Astrocyte of the spinal cord (primary cell): Measurements from ENCODE around the gene EEIG1.

Experiments used
- DNase-seq: peaks from one replicate; pipeline ENCODE4 v3.0.0; 2011; ENCODE audit warnings: low read depth, low spot score
- H3K4me3 ChIP-seq: 2 replicates; pipeline ENCODE4 v1.5.1; 2011; ENCODE audit warnings: low read depth, mild to moderate bottlenecking, low read length, moderate library complexity
- in situ Hi-C: cut with HindIII; loops from 2 replicates; pipeline ENCODE4 v1.10.0; 2017; ENCODE audit warnings: low sequenced_read_pairs
- TF ChIP-seq, protein P1 (sequence below): IDR thresholded peaks from 2 replicates; pipeline ENCODE4 v1.5.1; 2012; ENCODE audit warnings: low read depth, mild to moderate bottlenecking, low read length, inconsistent platforms

The EEIG1 gene

GRCh38 chr9:127962278-127962677 is 18.5 kb downstream of the EEIG1 start:
- in situ Hi-C loops = no loop called here
- H3K4me3 ChIP-seq = no peak overlapping the region
- TF ChIP-seq, protein P1, sequence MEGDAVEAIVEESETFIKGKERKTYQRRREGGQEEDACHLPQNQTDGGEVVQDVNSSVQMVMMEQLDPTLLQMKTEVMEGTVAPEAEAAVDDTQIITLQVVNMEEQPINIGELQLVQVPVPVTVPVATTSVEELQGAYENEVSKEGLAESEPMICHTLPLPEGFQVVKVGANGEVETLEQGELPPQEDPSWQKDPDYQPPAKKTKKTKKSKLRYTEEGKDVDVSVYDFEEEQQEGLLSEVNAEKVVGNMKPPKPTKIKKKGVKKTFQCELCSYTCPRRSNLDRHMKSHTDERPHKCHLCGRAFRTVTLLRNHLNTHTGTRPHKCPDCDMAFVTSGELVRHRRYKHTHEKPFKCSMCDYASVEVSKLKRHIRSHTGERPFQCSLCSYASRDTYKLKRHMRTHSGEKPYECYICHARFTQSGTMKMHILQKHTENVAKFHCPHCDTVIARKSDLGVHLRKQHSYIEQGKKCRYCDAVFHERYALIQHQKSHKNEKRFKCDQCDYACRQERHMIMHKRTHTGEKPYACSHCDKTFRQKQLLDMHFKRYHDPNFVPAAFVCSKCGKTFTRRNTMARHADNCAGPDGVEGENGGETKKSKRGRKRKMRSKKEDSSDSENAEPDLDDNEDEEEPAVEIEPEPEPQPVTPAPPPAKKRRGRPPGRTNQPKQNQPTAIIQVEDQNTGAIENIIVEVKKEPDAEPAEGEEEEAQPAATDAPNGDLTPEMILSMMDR = no peak
- no peak for DNase-seq

DNA sequence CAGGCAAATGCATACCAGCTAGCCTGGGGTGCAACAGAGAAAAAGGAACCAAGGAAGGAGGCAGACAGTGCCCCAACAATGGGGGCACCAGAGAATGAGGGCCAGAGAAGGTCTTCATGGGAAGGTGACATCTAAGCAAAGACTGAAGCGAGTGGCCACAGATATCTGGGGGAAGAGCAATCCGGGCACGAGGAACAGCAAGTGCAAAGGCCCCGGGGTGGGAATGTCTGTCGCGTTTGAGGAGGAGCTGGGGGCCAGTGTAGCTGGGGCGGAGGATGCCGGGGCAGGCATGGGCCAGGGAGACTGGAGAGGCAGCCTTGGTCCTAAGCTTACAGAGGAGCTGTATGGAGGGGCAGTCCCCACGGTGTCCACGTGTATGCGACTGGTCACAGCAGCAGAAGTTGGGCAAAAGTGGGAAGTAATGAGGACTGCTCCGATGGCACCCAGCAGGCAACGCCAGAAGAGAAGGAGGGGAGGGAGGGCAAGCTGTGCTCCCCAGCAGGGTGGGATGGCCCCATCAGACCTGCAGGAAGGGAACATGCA is 19.1 kb downstream of the EEIG1 start:
- TF ChIP-seq, protein P1 = no peak
- DNase-seq = no peak
- in situ Hi-C loops = no loop called here
- H3K4me3 ChIP-seq = no peak overlapping the region

- H3K4me3 ChIP-seq = no peak overlapping the region
- TF ChIP-seq, protein P1 = no peak
- no peak for DNase-seq
- in situ Hi-C loops = no loop called here
Observed at GRCh38 chr9:127961155-127961490, 19.7 kb downstream of the EEIG1 start.

DNA sequence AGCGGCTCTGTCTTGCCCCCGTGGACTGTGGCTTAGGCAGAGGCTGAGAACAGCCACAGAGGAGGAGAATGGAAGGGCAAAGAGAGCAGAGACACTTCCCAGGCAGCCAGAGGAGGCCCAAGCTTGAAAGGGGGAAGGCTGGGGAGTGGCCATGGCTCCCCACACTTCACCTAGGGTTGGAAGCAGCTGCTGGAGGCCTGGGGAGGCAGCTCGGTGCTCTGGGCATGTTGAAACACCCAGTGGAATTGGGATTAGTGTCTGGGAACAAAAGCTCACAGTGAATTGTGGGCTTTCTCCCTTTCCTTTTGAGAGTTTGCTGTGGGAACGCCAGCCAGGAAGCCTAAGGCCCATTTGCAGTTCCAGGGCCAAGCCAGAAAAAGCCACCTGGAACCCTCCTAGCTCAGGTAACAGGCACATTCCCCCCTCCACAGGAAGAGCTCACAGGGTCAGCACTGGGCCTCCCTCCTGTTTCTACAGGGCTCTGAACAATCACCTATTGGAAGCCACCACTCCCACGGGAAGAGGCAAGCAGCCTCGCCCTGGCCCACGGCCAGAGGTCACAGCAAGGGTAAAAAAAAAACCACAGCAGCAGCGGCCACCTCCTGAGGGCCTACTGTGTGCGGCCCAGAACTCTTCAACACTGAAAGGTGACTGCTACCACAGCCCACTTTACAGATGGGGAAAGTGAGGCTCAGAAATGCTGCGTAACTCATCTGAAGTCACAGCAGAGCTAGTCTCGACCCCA is 20.2 kb downstream of the EEIG1 start:
- in situ Hi-C loops = no loop called here
- H3K4me3 ChIP-seq = no peak overlapping the region
- DNase-seq = no peak
- TF ChIP-seq, protein P1 = no peak

DNA sequence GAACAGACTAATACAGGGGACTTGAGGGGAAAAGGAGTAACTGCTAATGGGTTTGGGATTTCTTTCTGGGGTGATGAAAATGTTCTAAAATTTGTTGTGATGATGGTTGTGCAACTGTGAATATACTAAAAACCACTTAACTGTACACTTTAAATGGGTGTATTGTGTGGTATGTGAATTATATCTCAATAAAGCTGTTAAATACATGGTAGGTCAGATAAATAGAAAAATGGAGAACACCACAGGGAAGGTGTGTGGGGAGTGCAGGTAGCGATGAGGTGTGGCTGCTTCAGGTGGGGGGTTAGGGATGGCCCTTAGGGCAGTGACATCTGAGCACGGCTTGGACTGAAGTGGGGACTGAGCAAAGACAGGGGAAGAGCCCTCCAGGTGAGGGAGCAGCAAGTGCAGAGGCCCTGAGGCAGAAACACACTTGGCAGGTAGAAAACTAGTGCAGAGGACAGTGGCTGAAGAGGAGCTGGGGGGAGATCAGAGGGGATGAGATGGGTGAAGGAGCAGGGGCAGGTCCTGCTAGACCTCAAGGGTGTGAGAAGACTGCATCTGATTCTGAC is 20.9 kb downstream of the EEIG1 start:
- in situ Hi-C loops = no loop called here
- H3K4me3 ChIP-seq = no peak overlapping the region
- no peak for DNase-seq
- TF ChIP-seq, protein P1 = no peak

GRCh38 chr9:127959398-127959797 is 21.4 kb downstream of the EEIG1 start:
- no peak for DNase-seq
- no peak overlapping the region for H3K4me3 ChIP-seq
- TF ChIP-seq, protein P1 = no peak
- in situ Hi-C loops = no loop called here
